G401 (cell line): ENCODE results near the gene ZXDC. TPM values are rescaled to one million over a fixed set of nuclear protein-coding genes. Genes with fewer than 3 reads are reported as not detected.

Source experiments
- DNase-seq: peaks from one replicate; pipeline ENCODE4 v3.0.0-alpha.2; 2015; ENCODE audit warnings: low spot score
- in situ Hi-C: cut with HindIII; loops from 2 replicates; pipeline ENCODE4 v1.10.0; 2016; ENCODE audit warnings: low sequenced_read_pairs, mixed read lengths
- total RNA-seq: library from RNA; depleted of rRNA; stranded (reverse); fragments of >200 nt; shearing (Covaris generic); gene quantifications from 2 replicates; pipeline ENCODE4 v1.2.3, GENCODE V29; 2014; rRNA removed

Gene ZXDC
- total RNA-seq, 1 experiment from 2014 or later = 18.9 TPM

DNA sequence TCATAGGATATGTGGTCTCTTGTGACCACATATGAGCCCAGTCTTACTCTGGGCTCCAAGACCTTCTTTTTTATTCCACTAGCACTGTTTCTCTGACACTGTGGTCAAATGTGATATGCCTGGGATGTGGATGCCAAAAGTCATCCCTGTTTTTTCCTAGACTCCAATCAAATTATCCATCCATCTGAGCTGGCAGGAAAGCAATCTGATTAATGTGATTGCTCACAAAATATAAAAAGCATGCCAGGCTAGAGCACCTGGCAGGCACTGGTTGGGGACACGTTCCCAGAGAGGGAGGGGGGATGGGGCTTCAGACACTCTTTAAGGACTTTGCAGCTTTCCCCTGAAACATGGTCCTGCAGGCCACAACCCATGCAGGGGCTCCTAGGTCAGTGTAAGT is 84.1 kb downstream of the ZXDC start:
- DNase-seq = no peak
- in situ Hi-C loops = loop anchor here (25.0 kb wide), 1 partner anchor 129 kb away; no protein-coding TSS in a partner anchor

DNA sequence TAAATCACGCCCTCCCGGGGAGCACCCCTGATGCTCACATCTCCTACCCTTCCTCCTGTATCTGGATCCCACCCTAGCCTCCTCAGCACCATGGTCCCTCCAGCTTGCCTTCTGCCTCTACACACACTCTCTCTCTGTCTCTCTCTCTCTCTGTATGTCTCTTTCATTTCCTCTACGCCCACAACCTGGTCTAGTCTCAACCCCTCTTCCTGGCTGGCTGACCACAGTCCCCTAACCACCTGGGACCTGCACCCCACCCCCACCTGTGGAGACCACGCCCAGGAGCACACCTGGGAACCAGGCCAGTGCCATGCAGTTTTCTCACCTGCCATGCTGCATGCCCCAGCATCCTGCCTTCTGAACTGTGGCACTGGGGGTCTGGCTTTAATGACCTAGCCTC is 84.9 kb downstream of the ZXDC start:
- no peak for DNase-seq
- in situ Hi-C loops = loop anchor here (25.0 kb wide), 1 partner anchor 128 kb away; no protein-coding TSS in a partner anchor

DNA sequence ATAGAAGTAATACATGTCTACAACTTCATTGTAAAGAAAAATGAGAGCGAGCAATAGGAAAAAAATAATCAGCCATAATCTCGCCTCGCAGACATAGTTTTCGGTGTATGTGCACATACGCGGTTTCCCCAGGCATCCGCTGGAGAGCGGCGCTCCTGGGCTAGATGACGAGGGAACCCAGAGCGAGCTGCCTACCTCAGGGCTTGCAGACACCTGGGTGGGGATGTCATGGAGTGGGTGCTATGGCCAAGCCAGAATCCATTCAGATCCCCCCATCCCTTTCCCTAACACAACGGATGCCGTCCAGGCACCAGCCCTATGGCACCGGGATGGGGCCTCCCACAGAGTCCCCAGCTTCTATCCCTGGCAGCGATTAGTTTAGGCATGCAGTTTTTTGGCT is 85.5 kb downstream of the ZXDC start:
- no peak for DNase-seq
- in situ Hi-C loops = loop anchor here (25.0 kb wide), 1 partner anchor 128 kb away; no protein-coding TSS in a partner anchor

DNA sequence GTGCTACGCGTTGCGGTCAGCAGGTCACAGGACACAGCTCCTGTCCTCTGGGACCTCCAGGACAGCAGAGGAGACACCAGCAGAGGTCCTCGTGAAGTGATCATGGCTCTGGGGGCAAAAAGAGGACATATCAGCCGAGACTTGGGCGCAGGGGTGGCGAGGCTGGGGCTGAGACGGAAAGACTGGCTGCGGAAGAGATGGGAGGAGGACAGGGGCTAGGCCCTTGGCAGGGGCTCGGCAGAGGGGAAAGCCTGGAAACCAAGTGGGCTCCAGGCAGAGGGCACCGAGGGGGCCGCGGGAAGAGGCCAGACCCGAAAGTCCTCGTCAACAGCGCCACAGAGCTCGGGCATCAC is 85.9 kb downstream of the ZXDC start:
- in situ Hi-C loops = loop anchor here (25.0 kb wide), 1 partner anchor 127 kb away; no protein-coding TSS in a partner anchor
- no peak for DNase-seq

DNA sequence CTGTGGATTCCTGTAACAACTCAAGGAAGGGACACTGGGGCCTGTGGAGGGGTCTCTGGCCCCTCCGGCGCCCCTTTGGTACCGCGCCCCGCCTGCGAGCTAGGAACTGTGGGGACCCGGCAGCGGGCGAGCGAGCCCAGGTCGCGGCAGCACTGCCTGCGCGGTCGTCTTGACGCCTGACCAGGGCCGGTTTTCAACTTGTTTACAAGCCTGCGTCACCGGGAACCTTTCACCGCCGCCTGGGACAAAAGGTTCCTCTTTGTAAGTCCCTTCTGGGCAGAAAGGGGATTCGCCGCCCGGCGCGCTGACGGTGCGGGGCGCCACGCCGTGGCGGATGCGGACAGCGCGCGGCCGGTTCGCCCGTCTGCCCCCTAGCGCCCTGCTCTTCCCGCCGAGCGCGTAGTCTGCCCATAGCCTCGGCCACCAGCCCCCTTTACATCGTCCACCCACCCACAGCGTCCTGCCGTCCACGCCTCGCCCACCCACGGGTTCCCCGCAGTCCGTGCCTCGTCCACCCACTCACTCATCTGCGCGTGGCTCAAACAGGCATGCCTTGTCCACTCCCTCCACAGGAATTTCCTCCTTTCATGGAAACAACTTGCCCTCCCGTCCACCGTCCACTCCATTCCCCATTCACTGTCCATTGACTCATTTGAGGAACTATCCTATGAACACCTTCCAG is 86.4 kb downstream of the ZXDC start:
- peak; percentile 80 for DNase-seq
- in situ Hi-C loops = loop anchor here (25.0 kb wide), 1 partner anchor 127 kb away; no protein-coding TSS in a partner anchor

Other genes starting within 250 kb of the ZXDC start
- 5.9 and 8.7 TPM in 2 replicates for gene KLF15, start 118.5 kb downstream of the ZXDC start, total RNA-seq
- gene CFAP100, start 81.0 kb downstream of the ZXDC start, total RNA-seq = not detected in 2 replicates
- gene UROC1, start 41.9 kb upstream of the ZXDC start, total RNA-seq = not detected in 2 replicates
- 0.49 and 2.0 TPM in 2 replicates for gene CHST13, start 48.3 kb upstream of the ZXDC start, total RNA-seq
- gene C3orf22, start 83.0 kb upstream of the ZXDC start, total RNA-seq = not detected in 2 replicates
- 13.2 and 21.5 TPM in 2 replicates for gene TXNRD3, start 179.2 kb upstream of the ZXDC start, total RNA-seq
- 32.3 and 36.2 TPM in 2 replicates for gene CHCHD6, start 228.3 kb upstream of the ZXDC start, total RNA-seq